MM.1S (cell line): ENCODE data around the gene VSTM4.

ENCODE experiments used
- DNase-seq: peaks from one replicate; pipeline ENCODE4 v3.0.0-alpha.2; 2015
- H2AFZ ChIP-seq: fragments of 300-600 bp; sonication (generic); 2 replicates; pipeline ENCODE4 v1.6.0; 2016; ENCODE audit warnings: antibody characterized with exemption, low read length
- H3F3A ChIP-seq: fragments of 300-600 bp; sonication (generic); 2 replicates; pipeline ENCODE4 v1.6.1; 2016; ENCODE audit warnings: mild to moderate bottlenecking, antibody characterized with exemption, low read length, moderate library complexity, mixed read lengths; ENCODE audit not compliant: insufficient read depth
- H3K27ac ChIP-seq: fragments of 300-600 bp; sonication (generic); 2 replicates; pipeline ENCODE4 v1.5.1; 2016; ENCODE audit warnings: mild to moderate bottlenecking, low read length
- H3K27me3 ChIP-seq: fragments of 300-600 bp; sonication (generic); replicated peaks from 2 replicates; pipeline ENCODE4 v1.6.0; 2016; ENCODE audit warnings: low read length; ENCODE audit not compliant: insufficient read depth
- H3K36me3 ChIP-seq: fragments of 300-600 bp; sonication (generic); replicated peaks from 2 replicates; pipeline ENCODE4 v1.6.1; 2016; ENCODE audit warnings: mild to moderate bottlenecking, low read length, mixed read lengths; ENCODE audit not compliant: insufficient read depth
- H3K4me1 ChIP-seq: fragments of 300-600 bp; sonication (generic); 2 replicates; pipeline ENCODE4 v1.6.1; 2016; ENCODE audit warnings: low read length, mixed read lengths
- H3K4me2 ChIP-seq: fragments of 300-600 bp; sonication (generic); 2 replicates; pipeline ENCODE4 v1.6.0; 2016; ENCODE audit warnings: low read depth, low read length
- H3K4me3 ChIP-seq: fragments of 300-600 bp; sonication (generic); 2 replicates; pipeline ENCODE4 v1.5.1; 2016; ENCODE audit warnings: low read length, mixed read lengths
- H3K79me2 ChIP-seq: fragments of 300-600 bp; sonication (generic); 2 replicates; pipeline ENCODE4 v1.6.1; 2016; ENCODE audit warnings: mixed run types, low read length, mixed read lengths
- H3K9ac ChIP-seq: fragments of 300-600 bp; sonication (generic); 2 replicates; pipeline ENCODE4 v1.6.1; 2016; ENCODE audit warnings: low read length, mixed read lengths
- H3K9me2 ChIP-seq: fragments of 300-600 bp; sonication (generic); replicated peaks from 2 replicates; pipeline ENCODE4 v1.6.1; 2016; ENCODE audit warnings: mild to moderate bottlenecking, low read length, mixed read lengths; ENCODE audit not compliant: insufficient read depth
- H3K9me3 ChIP-seq: fragments of 300-600 bp; sonication (generic); replicated peaks from 2 replicates; pipeline ENCODE4 v1.6.1; 2016; ENCODE audit warnings: mild to moderate bottlenecking, low read length, mixed read lengths; ENCODE audit not compliant: insufficient read depth
- H4K20me1 ChIP-seq: fragments of 300-600 bp; sonication (generic); 2 replicates; pipeline ENCODE4 v1.6.1; 2016; ENCODE audit warnings: mild to moderate bottlenecking, low read length, moderate library complexity, mixed read lengths; ENCODE audit not compliant: insufficient read depth
- EZH2 ChIP-seq: fragments of 300-600 bp; sonication (generic); optimal IDR thresholded peaks from 2 replicates; pipeline ENCODE3; 2017; ENCODE audit warnings: low read depth, mild to moderate bottlenecking, antibody characterized with exemption, low read length, mixed read lengths
- EZH2phosphoT487 ChIP-seq: fragments of 300-600 bp; sonication (generic); IDR thresholded peaks from 2 replicates; pipeline ENCODE4 v1.6.1; 2018; ENCODE audit warnings: antibody characterized with exemption, low read length
- TF ChIP-seq, protein P1 (sequence below): fragments of 300-600 bp; sonication (generic); IDR thresholded peaks from 2 replicates; pipeline ENCODE4 v1.5.1; 2016; ENCODE audit warnings: antibody characterized with exemption, low read length, mixed read lengths

The VSTM4 gene

GRCh38 chr10:49039409-49039808 lies 75.9 kb downstream of the VSTM4 start:
- Histone ChIP-seq H3K9me3 (no peaks in the 10 kb centered on the region), H3K4me3 (no peak overlapping the region), H3K9ac (no peak overlapping the region), H3K4me2 (no peak overlapping the region), H3K79me2 (no peaks in the 10 kb centered on the region), H3K36me3 (no peaks in the 10 kb centered on the region), H3F3A (no peaks in the 10 kb centered on the region), H2AFZ (no peak overlapping the region), H3K27me3 (no peaks in the 10 kb centered on the region), H3K27ac (no peak overlapping the region), H4K20me1 (no peaks in the 10 kb centered on the region), H3K4me1 (no peaks in the 10 kb centered on the region), H3K9me2 (no peaks in the 10 kb centered on the region)
- no peak for DNase-seq
- no peak for TF ChIP-seq EZH2
- no peak for TF ChIP-seq EZH2phosphoT487
- TF ChIP-seq, protein P1, sequence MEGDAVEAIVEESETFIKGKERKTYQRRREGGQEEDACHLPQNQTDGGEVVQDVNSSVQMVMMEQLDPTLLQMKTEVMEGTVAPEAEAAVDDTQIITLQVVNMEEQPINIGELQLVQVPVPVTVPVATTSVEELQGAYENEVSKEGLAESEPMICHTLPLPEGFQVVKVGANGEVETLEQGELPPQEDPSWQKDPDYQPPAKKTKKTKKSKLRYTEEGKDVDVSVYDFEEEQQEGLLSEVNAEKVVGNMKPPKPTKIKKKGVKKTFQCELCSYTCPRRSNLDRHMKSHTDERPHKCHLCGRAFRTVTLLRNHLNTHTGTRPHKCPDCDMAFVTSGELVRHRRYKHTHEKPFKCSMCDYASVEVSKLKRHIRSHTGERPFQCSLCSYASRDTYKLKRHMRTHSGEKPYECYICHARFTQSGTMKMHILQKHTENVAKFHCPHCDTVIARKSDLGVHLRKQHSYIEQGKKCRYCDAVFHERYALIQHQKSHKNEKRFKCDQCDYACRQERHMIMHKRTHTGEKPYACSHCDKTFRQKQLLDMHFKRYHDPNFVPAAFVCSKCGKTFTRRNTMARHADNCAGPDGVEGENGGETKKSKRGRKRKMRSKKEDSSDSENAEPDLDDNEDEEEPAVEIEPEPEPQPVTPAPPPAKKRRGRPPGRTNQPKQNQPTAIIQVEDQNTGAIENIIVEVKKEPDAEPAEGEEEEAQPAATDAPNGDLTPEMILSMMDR: no peak

DNA sequence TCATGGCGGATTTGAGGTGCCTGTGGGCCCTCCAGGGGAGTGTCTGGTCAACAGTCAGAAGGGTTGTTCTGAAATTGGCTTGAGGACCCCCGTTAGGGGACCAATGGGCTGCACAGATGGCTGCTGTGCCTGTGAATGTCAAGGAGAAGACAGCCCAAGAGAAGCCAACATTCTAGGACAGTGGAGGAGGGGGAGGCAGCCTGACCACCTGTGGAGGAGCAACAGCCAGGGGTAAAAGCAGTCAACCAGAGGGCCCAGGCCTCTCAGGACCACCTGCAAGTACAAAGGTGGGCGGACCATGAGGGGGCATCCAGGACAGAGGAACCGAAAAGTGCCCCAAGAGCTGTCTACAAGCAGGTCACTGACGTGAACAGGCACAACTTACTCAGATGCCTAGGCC lies 76.6 kb downstream of the VSTM4 start:
- Histone ChIP-seq H3K4me2 (no peak overlapping the region), H3K4me1 (no peaks in the 10 kb centered on the region), H3K27ac (no peak overlapping the region), H3K27me3 (no peaks in the 10 kb centered on the region), H3K9me2 (no peaks in the 10 kb centered on the region; the same call in 1 of the 2 replicates), H3K9me3 (no peaks in the 10 kb centered on the region), H3K79me2 (no peaks in the 10 kb centered on the region), H2AFZ (no peak overlapping the region), H3K9ac (no peak overlapping the region), H3K4me3 (no peak overlapping the region), H4K20me1 (no peaks in the 10 kb centered on the region), H3F3A (no peaks in the 10 kb centered on the region), H3K36me3 (no peaks in the 10 kb centered on the region)
- DNase-seq: no peak
- TF ChIP-seq, protein P1: no peak
- no peak for TF ChIP-seq EZH2phosphoT487
- TF ChIP-seq EZH2: no peak

GRCh38 chr10:49037187-49037586 lies 78.1 kb downstream of the VSTM4 start:
- no peak overlapping the region for H3K9ac ChIP-seq
- H3K4me3 ChIP-seq: no peak overlapping the region
- H3K36me3 ChIP-seq: no peaks in the 10 kb centered on the region
- H3K27ac ChIP-seq: no peak overlapping the region
- no peaks in the 10 kb centered on the region for H3K4me1 ChIP-seq
- DNase-seq: no peak
- H3F3A ChIP-seq: no peaks in the 10 kb centered on the region
- no peaks in the 10 kb centered on the region for H3K79me2 ChIP-seq
- H4K20me1 ChIP-seq: no peaks in the 10 kb centered on the region
- no peaks in the 10 kb centered on the region; the same call in 1 of the 2 replicates for H3K9me2 ChIP-seq
- no peaks in the 10 kb centered on the region for H3K9me3 ChIP-seq
- no peak for TF ChIP-seq EZH2
- TF ChIP-seq EZH2phosphoT487: no peak
- TF ChIP-seq, protein P1: no peak
- H3K4me2 ChIP-seq: no peak overlapping the region
- H2AFZ ChIP-seq: no peak overlapping the region
- H3K27me3 ChIP-seq: no peaks in the 10 kb centered on the region
